ENCODE results near the gene KAT7.

Gene KAT7

DNA sequence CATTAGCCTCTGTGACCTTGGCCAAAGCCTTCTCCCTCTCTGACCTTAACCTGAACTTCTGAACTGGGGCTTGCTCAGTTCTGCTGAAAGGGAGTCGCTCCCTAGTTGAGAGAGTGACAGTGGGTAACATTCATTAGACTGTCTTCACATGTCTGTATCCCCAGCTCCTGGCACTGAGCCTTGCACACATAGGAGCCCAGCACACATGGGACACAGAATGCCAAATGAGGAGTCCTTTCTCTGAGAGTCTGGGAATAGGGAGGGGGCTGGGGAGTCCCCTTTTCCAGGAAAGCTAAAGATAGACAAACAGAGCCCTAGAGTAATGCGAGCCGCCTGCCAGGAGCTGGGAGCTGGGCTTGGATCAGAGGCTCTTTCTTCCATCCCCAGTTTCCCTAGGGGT is 56.8 kb downstream of the KAT7 start:
- no peak for DNase-seq

DNA sequence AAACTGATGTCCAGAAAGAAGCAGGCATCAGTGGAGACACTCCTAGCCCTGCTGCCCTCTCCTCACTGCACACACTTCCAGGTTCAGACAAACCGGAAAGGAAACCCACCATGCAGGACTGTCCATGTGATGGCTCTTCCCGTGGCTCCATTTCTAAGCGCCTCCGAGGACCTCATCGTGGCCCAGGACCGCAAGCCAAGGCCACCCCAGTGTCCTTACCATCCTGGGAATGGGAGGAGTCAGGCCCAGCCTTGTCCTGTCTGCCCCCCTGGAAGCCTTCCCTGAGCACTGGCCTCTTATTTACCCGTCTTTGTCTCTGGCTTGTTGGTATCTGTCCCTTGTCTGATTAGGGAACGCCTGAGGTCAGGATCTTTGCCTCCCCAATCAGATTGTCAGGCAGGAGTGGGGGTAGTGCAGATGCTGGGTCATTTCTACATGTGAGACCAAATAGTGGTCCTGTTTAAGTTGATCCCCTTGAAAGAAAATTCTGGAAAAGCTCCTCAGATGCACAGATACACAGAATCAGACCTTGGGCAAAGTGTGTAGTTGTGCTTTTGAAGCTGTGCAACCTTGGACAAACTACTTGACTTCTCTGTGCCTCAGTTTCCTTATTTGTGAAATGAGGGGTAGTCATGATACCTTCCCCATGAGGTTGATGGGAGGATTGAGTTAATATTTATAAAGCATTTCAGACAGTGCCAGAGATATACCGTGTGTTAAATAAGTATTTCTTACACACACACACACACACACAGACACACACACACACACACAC is 58.6 kb downstream of the KAT7 start:
- DNase-seq, result no peak

DNA sequence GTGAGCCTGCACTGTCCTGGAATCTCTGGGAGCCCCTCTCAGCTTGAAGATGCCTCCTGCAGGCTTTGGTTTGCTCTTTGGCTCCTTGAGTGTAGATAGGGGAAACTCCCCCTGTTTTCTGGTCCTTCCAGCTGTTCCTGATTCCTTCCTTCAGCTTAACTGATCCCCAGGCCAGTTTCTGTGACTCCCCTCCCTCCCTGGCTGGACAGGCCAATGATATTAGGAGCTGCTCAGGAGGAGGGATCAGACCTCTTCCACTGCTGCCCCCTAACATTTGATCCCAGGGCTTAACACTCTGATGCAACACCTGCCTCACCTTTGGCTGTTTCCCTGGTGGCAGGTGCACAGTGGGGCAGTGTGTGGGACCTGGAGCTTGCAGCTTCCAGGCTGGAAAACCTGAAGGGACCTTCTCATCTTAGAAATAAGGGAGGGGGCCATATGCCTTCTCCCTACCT is 59.6 kb downstream of the KAT7 start, which contains the start of gene TAC4:
Gene TAC4, minus strand, starts transcription at position 51 of the 455 bp plus-strand sequence. CDS start 52 bp downstream, outside the sequence.
- no peak for DNase-seq

DNA sequence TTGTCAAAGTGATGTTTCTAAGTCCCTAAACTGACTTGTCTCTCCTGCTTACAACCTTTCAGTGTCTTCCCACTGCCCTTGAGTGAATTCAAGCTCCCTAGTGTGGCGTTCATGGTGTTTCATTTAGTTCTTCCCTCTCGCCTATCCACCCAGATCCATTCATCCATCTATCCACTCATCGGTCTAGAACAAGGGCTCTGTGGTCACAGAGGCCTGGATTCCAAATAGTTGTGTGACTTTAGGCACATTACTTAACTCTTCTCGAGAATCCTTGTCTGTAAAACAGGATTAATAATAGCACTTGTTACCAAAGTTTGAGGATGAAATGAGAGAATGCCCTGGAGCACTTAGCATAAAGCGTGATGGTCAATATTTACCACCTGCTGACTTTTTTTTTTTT is 60.3 kb downstream of the KAT7 start:
- DNase-seq, result no peak

DNA sequence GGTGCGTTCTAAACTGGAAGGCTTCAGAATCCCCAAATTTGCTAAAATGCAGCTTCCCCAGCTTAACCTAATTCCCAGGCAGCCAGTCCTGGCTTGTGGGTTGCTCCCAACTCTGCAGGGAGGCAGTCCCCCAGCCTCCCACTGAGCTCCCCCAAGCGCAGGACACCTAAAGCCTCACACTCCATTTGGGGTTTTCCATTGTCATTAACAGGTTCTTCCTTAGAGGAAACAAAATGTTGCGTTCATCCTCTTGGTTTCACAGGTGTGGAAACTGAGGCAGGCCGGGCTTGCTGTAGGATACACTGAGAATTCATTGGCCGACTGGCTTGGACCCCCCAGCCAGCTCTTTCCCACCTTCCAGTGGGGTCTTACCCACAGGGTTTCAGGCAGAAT is 61.7 kb downstream of the KAT7 start:
- no peak for DNase-seq

DNA sequence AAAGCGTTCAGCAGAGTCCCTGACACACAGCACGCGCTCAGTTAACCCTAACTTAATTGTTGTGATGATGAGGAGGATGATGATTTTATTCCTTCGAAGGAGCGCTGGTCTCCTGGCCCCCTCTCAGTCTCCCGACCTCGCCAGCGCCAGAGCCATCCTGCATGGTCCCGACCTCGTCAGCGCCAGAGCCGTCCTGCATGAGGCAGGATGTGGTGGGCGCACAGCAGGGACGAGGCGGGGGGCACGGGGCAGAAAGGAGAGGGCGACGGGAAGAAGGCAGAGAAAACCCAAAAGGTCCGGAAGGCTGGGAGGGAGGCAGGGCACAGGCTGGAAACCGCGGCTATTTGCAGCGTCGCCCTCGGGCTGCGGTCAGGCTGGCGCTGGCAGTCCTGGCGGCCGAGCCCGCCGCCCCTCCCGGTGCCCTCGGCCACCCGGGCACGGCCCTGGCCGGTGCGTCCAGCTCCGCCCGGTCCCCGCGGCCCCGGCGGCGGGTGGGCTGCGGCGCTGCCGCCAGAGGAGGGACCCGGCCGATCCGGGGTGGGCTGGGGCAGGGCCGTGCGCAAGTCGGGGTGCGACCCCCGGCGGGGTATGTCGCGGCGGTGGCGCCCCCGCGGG is 62.4 kb downstream of the KAT7 start:
- no peak for DNase-seq

DNA sequence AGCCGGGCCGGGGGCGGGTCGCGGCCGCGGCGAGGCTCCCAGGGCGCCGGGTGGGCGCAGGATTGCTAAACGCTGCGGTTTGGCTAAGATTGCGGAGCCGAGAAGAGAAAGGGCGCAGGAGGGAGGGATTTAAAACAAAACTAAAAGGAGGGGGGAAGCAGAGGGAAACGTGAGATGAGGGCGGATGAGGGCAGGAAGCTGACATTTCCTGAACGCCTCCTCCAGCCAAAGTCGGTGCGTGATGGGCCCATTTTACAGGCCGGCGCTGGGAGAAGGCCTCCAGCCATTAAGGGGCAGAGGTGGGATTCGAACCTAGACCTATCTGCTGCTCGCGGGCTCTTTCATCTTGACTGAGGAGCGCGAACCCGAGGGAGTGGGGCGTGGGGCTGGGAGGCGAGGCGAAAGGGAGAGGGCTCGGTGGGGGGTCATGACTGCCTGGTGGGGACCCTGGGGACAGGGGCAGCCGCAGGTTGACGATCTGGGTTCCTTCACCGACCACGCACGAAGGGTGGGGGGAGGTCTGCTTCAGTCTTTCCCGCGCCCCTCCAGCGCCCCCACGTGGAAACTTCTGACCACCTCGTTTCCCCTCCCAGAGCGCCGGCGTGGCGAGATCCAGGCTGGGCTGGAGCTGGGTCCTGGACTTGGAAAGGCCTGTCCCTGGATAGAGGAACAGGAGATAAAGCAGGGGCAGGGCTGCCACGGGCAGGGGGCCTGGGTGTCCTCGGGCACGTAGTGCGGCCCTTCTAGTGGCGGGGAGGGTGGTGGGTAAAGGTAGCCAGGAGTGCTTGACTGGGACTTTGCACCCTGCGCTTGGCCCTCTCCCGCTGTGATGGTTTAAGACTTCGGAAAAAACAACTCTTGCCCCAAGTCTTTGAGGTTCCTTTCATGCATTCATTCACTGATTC is 63.2 kb downstream of the KAT7 start:
- DNase-seq, result peak; percentile 87

DNA sequence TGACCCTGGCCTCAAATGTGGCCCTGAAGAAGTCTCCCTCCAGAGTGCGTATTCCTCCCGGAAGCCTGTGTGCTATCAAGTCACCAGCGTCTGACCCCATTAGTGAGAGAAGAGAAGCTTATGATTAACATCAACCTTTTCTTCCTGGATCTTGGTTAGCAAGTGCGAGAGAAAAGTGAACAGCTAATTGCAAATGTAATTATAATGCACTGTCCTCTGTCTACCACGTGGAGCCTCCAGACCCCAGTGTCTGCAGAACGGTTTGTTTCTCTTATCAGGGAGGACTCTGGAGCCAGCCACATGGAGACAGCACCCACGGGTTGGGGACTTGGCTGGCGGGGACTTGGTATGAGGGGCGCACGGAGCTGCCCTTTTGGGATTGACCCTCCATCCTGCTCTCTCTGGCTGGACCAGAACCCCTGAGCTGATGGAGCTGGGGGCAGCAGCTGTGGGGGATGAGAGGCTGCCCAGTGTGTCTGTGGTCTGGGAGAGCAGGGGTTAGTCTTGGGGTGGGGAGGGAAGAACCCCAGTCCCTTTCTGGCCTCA is 65.1 kb downstream of the KAT7 start:
- no peak for DNase-seq

DNA sequence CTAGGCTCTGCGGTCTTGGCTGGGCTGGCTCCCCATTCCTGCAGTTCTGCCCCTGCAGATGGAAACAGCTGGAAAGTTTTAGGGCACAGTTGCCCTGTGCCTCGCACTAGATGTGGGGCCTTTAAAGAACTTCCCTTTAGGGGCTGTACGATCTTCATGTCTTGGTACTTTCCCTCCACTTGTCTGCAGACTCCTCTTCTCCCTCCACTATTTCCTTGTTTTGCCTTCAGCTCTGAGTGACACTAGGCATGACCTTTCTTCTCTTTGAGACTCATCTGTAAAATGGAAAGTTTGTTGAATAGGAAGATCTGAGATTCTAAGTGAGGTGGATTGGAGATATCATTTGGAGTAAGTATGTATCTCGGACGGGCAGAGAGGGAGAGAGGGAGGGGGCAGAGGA is 65.6 kb downstream of the KAT7 start:
- DNase-seq, result no peak

DNA sequence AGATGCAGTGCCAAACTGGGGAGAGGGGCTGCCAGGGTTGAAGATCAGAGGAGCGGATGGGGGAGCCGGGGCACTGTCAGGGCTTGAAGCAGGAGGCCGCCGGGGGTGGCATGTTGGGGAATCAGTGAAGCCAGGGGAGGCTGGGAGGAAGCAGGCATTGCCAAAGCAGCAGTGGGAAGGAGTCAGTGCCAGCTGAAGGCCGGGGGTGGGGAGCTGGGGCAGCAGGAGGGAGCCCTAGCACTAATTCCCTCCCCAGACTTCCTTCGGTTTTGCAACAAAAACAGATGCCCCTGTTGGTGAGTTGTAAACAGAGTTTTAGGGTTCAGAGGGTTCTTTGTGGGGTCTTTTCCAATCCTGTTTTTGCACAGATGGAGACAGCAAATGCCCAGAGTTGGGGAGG is 70.3 kb downstream of the KAT7 start:
- no peak for DNase-seq

DNA sequence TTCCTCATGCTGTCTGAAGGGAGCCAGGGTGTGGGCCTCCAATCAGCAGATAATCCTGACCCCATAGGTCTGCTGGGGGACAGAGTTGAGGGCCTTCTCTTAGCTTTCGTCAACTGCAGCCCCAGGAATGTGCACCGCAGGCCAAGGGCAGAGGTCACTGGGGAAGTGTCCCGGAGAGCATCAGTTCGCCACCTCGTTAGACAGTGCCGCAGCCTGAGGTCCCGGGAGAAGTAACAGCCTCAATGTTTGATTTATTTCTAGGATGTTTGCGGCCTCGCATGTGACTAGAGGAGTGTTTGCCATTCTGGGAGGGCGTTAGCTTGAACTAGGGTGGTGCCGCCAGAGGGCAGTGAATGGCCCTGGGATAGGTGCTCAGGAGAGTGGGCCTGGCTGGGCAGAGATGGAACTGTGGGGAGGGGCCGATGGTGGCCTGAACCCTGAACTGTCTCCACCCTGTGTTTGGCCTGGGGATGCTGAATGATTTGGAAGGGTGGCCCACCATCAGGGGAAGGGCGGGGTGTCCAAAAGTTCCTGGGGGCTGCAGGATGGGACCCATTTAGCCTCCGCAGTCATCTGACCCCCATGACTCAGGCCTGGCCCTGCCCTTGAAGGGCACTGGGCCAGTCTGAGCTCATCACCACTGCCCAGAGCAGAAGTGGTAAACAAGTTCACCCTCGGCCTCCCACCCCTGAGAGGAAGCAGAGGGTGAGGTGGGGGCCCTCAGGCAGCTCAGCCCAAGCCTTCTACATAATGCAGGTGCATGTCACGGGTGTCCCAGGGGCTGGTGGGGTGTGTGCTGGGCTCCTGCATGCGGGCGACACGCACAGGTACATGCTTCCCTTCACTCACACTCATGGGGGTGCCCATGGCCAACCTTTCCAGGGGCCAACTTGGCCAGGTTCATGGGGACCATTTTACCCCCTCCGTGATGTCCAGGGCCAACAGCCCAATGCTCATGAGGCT is 71.8 kb downstream of the KAT7 start:
- DNase-seq, result no peak

DNA sequence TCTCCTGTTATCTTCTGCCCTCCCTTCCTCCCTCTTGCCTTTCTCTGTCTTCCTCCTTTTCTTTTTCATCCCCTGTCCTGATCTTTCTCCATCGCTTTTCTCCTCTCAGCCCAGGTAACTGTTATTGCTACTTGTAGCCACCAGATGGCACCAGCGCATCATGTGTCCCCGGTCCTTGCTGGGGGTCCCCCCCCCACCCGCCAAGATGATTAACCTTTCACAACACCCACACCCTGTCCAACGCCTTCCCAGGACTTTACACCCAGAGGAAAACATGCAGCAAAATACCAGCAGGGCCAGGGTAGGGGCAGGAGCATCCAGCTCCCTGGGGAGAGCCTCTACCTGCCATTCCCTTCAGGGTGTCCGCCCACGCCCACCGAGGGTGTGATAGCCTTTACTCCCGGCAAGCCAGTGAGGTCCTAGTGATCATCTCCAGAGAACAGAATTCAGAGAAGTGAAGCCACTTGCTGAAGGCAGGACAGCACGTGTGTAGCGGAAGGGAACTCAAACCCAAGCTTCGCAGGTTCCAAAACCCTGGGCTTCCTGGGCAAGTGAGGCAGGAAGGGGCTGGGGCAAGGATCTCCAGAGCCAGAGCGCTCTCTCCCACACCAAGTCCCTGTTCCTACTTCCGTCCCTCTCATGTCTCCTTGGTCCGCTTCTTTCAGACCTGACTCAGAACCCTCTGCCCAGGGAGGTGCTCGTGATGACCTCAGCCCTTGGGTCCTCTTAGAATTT is 72.8 kb downstream of the KAT7 start:
- peak; percentile 77 for DNase-seq

DNA sequence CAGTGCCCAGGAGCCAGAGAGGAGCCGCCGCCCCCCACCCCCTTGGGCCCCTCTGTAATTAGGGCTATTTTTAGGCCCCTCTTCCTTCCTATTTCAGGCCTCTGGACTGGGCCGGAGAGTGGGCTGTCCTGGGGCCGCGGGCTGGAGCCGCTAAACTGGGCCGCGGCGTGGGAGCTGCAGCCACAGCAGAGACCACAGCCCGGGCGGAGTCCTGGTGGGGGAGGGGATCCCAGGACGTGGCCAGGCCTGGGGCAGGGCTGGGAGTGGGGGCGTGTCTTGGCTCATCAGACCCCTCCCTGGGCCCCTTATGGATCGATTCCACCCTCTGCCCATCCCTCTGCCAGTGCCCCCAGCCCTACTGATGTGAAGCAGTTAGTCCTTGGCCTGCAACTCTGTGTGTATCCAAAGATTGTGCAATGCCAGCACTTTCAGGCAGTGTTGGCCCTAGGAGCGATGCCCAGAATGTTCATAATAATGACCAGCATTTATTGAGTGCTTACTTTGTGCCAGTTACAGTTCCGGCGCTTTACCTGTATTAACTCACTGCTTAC is 74.4 kb downstream of the KAT7 start:
- no peak for DNase-seq

DNA sequence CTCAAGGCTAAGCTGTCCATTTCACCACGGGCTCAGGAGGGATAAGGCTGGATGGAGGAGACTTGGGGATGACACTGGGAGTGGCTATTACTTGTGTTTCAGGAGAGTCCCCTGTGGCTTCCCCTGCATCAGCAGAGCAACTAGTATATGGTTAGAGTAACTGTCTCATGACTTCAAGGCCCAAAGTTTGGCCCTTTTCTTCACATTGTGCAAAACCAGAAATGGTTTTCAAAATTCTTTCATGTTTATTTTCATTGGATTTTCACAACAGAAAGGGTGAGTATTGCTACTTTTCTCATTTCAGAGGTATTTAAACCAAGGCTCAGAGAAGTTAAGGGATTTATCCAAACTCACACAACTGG is 77.5 kb downstream of the KAT7 start:
- DNase-seq, result no peak

DNA sequence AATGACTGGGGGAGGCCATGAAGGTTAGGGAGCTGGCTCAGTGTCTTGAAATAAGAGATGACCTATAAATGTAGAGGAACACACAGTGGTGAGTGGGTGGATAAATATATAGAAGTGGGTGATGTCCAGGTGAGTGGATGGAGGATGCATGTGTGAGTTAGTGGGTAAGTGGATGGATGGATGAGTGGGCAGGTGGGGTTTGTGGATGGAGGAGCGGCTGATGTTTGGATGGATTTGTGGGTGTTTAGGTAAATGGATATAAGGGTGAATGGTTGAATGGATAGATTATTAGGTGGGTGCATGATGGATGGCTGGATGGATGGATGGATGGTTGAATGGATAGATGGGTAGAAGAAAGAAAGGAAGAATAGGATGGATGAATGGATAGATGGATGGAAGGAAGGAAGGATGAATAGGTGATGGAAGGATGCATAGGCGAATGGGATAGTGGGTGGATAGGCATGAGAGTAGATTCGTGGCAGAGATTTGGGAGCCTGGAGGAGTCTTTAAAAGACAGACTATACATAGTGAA is 78.5 kb downstream of the KAT7 start:
- DNase-seq, result no peak

DNA sequence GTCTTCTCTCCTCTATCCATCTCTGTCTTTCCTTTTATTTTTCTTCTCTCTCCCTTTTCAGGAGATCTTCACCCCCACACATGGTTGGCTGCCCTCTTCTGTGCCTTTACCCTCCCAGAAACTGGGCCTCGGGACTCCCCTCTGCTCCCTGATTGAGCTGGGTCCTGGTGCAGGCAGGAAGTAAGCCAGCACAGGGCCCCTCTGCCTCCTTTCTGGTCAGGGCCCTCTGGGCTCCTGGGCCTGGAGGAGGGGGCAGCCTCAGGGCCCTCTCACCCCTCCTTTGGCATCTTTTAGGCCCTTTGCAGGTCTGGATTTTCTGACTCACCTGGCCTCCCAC is 80.5 kb downstream of the KAT7 start:
- DNase-seq, result no peak

DNA sequence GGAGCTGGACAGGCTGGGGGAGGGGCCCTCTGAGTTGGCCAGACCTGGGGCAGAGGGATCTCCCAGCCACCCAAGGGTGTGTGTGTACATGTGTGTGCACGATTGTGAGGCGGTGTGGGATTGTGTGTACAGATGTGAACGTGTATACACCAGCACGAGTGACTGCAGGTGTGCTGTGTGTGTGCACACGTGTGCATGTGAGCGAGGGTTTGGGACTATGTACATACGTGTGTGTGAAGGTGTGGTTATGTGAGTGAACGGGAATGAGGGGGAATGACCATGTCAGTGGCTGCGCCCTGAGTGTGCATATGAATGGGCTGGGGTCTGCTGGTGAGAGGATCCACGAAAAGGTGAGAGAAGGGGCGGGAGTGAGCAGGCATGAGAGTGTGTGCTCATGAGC is 81.8 kb downstream of the KAT7 start:
- DNase-seq, result no peak

DNA sequence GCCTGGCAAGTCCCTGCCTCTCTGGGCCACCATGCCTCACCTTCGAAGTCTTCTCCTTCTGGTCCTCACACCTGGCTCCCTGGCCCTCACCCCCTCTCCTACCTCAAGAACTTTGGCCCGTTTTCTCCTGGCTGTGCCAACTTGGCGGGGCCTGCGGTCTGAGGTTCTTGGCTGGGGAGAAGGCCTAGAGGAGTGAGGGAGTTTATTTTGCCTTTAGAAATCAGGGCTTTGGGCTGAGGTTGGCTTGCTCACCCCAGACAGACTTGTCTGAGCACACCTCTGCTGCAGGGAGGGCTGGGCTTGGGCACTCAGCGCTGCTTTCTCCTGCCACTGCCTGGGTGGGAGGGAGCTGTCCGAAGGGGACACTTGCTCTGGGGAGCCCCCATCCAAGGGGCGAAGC is 82.7 kb downstream of the KAT7 start:
- DNase-seq, result no peak

DNA sequence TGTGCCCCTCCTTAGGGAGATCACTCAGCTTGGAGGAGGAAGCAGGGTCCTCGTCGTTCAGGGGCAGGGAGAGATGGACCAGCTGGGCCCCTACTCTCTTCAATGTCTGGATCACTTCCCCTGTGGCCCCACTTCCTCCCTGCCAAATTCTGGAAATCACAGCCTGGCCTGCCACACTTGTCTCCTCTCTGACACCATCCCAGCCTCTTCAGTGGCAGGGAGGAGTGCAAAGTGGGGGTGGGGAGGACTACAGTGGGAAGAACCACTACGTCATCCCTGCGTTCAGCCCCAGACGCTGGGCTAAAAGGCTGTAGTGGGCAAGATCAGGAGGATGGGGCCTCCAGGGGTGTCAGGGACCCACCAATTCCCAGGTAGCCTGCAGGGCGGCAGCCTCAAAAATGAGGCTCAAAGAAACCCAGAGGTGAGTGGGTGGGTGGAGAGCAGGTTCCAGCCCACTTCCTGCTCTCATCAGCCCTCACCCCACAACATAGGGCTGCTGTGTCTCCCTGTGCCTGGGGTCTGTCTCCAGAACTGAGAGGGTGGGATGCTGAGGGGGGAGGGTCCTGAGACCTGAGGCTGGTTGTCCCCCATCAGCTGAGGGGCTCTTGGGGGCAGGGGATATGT is 84.4 kb downstream of the KAT7 start:
- no peak for DNase-seq

DNA sequence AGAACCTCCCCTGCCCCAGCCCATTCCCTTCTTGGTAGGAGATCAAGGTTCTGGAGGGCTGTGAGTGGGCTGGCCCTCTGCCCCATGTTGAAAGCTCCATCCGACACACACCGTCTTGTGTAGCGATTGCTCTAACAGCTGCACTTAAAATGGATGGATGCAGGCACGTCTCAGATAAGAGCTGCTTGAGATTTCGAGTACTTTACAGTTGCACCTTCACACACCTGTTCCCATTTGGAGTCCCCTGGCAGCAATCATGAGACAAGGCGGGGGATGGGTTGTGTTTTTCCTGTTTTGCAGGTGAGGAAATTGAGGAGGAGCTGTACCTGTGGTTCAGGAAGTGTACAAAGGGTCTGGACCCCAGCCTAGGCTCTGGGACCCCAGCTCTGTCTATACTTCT is 85.0 kb downstream of the KAT7 start:
- DNase-seq, result no peak

DNA sequence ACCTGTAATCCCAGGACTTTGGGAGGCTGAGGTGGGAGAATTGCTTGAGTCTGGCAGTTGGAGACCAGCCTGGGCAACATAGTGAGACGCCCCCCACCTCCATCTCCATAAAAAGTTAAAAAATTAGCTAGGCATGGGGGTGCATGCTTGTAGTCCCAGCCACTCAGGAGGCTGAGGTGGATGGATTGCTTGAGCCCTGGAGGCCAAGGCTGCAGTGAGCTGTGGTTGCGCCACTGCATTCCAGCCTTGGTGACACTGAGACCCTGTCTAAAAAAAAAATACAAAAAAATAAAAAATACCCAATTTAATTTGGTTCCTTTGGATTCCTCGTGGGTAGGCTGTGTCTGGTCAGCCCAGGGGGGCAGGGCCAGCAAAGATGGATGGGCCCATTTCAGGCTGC is 85.4 kb downstream of the KAT7 start:
- DNase-seq, result no peak

Data from activated CD8-positive, alpha-beta memory T cell treated with anti-CD3 and anti-CD28 coated beads, Interleukin-2, amount 50 U/mL, for 48 hours (primary cell).